ENCODE results near the gene LAMTOR2.

LAMTOR2 gene

DNA sequence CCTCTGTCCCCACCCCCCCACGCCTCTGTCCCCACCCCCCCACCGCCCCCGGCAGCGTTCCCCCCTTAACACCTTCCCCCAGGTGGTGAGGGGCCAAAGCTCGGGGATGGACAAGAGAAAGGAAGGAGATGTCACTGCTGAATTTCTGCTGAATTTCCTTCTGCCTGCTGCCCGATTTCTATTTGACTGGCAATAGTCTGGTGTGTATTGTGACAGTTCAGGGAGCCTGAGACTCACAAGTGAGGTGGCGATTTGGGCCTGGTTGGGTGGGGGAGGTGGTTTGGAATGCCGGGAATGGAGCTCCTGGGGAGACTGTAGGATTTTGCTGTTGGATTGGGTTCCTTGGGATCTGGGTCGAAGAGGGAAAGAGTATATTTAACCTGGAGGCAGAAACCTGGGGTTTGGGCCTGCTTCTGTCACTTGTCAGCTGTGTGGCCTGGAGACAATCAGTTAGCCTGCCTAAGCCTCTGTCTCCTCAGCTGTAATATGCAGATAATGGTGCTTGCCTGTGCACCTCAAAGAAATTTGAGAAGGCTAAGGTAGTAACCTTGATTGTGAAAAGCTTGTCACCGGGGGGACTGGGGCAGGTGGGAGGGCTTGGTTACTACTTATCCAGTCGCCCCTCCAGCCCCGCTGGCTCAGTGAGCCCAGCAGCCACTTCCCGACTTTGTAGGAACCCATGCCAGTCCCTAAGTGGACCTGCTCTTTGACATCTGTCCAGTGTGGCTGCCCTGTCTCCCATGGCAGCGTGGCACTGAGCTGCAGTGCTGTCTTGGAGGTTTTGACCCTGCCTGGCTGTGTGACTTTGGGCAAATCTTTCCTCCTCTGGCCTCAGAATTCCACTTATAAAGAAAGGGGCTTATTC lies 52.3 kb downstream of the LAMTOR2 start:
- H3K27ac ChIP-seq = no peak overlapping the region
- no peak for TF ChIP-seq ZFX (IDR thresholded peaks at IDR 0.05)

DNA sequence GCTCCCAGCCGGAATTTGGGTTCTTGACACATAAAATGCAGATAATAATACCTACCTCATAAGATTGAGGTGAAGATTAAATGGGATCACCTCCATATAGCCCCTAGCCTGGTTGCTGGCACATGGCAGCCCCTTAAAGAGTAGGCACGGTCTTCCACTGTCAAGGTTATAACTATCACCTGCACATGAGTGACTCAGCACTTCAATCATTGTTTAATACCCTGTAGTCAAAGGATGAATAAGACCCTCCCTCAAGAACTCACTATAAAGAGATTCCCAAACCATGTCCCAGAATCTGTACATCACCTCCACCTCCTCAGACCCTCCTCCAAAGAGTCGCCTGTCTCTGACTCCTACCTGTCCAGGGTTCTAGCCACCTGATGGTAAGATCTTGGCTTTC lies 53.5 kb downstream of the LAMTOR2 start:
- H3K27ac ChIP-seq = no peak overlapping the region

More for the DNA sequence above, 53.5 kb downstream of the LAMTOR2 start:
- TF ChIP-seq ZFX (IDR thresholded peaks at IDR 0.05) = no peak
- TF ChIP-seq, protein P1, sequence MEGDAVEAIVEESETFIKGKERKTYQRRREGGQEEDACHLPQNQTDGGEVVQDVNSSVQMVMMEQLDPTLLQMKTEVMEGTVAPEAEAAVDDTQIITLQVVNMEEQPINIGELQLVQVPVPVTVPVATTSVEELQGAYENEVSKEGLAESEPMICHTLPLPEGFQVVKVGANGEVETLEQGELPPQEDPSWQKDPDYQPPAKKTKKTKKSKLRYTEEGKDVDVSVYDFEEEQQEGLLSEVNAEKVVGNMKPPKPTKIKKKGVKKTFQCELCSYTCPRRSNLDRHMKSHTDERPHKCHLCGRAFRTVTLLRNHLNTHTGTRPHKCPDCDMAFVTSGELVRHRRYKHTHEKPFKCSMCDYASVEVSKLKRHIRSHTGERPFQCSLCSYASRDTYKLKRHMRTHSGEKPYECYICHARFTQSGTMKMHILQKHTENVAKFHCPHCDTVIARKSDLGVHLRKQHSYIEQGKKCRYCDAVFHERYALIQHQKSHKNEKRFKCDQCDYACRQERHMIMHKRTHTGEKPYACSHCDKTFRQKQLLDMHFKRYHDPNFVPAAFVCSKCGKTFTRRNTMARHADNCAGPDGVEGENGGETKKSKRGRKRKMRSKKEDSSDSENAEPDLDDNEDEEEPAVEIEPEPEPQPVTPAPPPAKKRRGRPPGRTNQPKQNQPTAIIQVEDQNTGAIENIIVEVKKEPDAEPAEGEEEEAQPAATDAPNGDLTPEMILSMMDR (conservative IDR thresholded peaks at IDR 0.05) = no peak

All from C4-2B (cell line).